GM19239 (cell line): ENCODE results near the gene TBC1D8B.
A peak's percentile ranks its signal among the peaks of the same experiment; 100 is the strongest.

Source experiments
- DNase-seq: peaks from one replicate; pipeline ENCODE4 v3.0.0; 2011; ENCODE audit warnings: low spot score; ENCODE audit not compliant: insufficient read length
- FAIRE-seq: peaks from 2 replicates; lab custom pipeline; 2011; peaks lifted over from hg19 to GRCh38; lab: Jason Lieb, UNC

Gene TBC1D8B

GRCh38 chrX:106894978-106895452, 92.5 kb downstream of the TBC1D8B start:
- DNase-seq, result no peak
- no peak for FAIRE-seq

DNA sequence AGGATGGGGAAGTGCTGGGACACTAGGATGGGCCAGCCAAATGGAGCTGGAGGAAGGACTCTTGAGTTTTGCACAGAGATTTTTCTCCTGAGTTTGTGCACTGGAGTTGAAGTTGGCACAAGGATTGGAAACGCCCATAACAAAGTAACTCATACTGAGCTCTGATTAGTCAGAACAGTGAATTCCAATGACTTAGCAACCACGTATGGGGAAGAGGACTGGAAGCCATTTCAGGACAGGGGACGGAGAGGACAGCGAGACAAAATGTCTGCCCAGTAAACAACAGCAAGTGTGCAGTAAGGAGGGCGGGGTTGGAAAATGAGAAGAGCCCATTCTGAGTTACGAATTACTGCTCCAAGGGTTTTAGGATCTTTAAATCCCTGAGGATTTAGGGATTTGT, 94.8 kb downstream of the TBC1D8B start:
- FAIRE-seq, result no peak
- DNase-seq, result no peak

DNA sequence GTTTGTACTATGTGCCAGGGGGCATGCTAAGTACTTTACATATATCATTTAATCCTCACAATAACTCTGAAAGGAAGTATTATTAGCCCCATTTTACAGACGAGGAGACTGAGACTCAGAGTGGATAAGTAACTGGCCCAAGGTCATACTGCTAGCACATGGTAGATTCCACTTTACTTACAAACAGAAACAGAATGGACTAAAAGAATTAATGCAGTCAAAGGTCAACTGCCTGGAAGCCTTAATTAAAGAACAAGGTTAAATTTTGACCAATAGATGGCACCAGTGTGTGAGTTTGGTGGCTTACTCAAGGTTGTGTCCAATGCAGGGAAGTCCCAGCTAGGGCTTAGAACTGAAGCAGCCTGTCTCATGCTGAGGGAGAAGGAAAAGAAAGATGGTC, 96.0 kb downstream of the TBC1D8B start:
- FAIRE-seq (peak; percentile 92), DNase-seq (no peak)

GRCh38 chrX:106899276-106899675, 96.8 kb downstream of the TBC1D8B start:
- FAIRE-seq (no peak), DNase-seq (no peak)

- FAIRE-seq (no peak), DNase-seq (no peak)
Measured at GRCh38 chrX:106899841-106900240, 97.4 kb downstream of the TBC1D8B start.

DNA sequence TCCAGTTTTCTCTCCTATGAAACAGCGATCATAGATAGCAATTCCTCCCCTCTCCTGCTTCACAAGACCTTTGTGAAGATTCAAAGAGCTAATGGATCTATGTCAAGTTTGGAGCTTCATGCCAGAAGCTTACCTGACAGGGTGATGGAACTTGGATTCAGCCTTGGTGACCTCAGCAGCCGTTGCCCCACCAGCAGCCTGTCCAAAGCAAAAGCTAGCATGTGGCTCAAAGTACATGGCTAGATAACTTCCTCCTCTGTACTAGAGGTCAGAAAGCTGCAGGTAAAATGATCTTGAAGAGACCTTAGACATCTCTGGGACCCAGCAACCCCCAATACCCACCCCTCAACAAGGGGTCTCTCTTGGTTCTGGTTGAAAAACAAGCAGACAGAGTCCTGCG, 98.9 kb downstream of the TBC1D8B start:
- no peak for FAIRE-seq
- no peak for DNase-seq

DNA sequence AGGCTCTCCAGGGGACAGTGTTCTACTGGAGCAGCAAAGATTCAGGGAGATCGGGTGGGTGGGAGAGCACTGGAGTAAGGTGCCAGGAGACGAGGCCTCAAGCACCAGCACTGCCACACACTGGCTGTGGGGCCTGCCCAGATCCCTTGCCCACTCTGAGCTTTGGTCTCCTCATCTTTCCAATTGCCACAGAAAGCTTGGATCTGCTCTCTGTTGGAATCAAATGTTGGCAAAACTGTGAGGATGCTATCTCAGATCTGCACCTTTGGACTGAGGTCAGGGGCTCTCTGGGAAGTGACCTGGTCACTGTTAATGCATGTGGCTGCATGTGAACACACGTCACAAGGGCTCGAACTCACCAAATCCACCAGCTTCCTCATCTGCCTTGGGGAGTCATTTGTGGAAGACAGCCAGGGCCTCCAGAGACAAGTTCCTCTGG, 99.3 kb downstream of the TBC1D8B start:
- FAIRE-seq, result no peak
- no peak for DNase-seq

GRCh38 chrX:106902684-106903083, 100.2 kb downstream of the TBC1D8B start:
- DNase-seq (no peak), FAIRE-seq (no peak)

GRCh38 chrX:106903291-106903824, 100.9 kb downstream of the TBC1D8B start, which contains the start of gene RIPPLY1:
Gene RIPPLY1, minus strand, starts transcription at chrX:106903341. Its CDS starts 54 bp downstream, at chrX:106903287.
- DNase-seq, result no peak
- no peak for FAIRE-seq

DNA sequence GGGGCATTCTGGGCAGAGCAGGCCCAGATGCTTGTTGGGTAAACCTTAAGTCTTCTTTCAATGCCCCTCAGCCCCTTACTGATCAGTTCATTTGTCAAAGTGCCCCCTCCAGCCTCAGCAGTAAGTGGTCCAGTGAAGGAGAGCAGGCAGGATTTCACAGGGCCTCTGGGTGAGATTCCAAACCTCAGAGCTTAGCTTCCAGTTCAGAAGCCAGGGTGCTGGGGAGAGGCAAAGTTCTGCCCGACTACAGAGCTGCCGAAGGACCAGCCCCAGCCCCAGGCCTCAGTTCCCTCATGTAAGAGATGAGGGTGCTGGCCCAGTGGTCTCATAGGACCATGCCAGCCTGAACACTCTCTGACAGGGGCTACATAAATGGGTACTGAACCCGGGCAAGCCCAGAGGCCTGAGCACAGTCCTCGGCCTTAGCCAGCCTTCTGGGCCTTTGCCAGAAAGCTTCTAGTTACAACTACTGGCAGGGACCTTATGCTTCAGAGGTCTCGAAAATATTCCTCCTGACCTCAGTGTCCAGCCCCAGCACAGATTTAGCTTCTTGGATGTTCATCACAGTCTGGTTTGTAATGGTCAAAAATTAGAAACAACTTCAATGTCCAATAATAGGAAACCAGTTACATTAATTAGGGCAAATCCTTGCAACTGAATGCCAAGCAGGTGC, 101.5 kb downstream of the TBC1D8B start:
- DNase-seq (no peak), FAIRE-seq (no peak)

DNA sequence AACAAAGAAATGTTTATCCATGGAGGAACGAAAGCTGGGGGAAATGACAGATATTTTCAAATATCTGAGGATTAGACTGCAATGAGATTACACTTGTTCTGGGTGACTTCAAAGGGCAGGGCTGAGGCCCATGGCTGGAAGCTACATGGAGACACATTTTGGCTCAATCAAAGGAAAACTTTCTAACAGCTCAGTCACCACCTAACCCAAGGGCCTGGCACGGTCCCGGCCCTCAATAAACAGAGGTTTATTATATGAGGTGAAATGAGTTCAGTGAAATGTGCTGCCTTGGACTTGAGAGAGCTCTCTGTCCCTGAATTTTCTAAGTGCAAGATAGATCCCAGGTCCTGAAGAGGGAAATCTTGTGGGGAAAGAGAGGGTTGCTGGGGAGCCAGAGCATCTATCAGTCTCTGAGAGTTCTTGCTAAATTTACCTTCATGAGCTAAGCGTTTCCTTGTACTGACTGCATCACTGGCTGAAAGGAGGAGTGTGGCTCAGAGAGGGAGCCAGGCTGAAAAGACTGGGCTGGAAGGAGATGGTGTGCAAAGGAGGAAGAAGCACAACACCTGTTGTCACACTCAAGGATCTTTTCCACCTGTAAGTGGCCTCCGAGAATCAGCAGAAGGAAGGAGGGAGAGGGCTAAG, 102.7 kb downstream of the TBC1D8B start:
- DNase-seq (no peak), FAIRE-seq (no peak)

DNA sequence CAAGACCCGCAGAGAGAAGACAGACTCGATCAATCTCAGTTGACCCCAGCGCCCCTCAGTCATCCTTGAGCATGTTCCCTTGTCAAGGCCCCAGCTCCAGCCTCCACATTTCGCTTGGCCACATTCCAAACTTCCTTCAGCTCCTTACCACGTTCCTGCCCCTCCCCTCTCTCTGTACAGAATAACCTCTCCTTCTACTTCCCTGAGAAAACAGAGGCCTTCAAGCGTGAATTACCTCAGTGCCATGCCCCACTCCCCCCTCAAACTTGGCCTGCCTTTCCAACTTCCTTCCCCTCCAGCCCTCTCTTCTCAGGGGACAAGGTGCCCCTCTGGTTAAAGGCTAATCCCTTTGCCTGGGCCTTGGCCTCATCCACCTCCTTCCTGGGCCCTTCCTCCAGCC, 103.9 kb downstream of the TBC1D8B start:
- DNase-seq (no peak), FAIRE-seq (no peak)

DNA sequence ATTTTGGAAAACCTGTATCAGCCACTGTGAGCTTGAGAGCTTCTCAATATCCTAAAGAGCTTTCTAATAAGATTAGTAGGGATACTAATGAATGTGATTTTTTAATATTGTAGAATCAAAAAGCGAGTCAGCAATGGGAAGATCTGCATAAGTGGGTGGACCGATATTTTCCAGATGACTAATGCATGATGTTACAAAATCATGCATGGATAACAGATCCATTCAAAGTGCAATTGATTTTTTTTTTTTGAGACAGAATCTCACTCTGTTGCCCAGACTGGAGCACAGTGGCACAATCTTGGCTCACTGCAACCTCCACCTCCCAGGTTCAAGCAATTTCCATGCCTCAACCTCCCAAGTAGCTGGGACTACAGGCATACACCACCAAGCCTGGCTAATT, 110.4 kb downstream of the TBC1D8B start:
- FAIRE-seq, result no peak
- DNase-seq, result no peak

DNA sequence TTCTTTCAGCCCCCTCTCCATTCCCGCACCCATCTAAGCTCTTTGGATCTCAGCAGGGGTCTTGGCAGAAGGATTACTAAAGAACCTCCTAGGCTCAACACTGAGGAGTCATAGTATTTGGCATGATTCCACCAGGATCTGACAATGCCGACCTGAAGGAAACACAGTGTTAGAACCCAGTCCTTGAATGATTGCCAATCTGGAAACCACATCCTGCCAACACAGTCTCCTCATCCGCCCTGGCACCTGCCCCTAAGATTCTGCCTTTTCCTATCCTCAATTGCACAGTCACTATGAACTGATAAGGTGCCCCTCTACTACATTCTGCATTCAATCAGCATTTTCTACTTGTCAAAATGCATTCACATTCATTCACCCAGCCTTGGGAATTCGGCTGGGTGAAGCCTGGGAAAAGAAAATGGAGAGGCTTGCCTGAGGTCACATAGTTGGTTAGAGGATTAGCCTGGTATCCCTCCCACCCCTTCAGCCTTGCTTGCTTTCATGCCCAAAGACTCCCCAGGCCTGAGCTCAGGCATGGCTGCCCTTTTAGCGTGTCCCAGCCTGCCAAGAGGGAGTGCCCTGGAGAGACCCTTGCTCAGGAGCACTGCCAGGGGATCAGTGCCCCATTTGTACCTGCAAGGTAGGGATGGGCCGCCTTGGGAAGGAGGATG, 115.5 kb downstream of the TBC1D8B start:
- no peak for FAIRE-seq
- DNase-seq, result no peak

GRCh38 chrX:106919932-106920452, 117.5 kb downstream of the TBC1D8B start, which contains the start of gene CLDN2:
Gene CLDN2, plus strand, starts transcription at chrX:106920402. Its CDS starts 7,827 bp downstream, at chrX:106928229.
- DNase-seq (no peak), FAIRE-seq (no peak)

DNA sequence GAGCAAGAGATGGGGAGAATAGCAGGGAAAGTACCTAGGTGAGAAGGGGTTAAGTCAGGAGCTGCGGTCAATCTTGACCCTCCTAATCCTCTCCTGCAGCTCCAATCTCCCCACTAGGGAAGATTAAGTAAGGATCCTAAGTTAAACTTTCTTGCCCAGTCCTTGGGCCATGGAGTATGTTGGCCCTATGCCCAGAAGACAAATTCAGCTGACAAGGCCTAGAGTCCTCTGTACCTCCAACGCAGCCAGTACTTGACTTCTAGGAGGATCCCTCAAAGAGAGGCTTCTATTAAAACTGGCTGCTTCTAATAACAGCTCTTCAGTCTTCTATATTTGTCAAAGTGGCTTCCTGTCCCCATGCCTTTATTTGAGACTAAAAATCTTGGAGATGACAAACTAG, 119.2 kb downstream of the TBC1D8B start:
- FAIRE-seq (no peak), DNase-seq (no peak)
